HFFc6 (cell line): ENCODE results near the gene FAN1. TPM values are rescaled to one million over a fixed set of nuclear protein-coding genes. Genes with fewer than 3 reads are reported as not detected.

Experiments used
- DNase-seq: peaks from one replicate; pipeline ENCODE4 v3.0.0-alpha.2; 2018
- H3K27ac Mint-ChIP-seq: 2 replicates; pipeline ENCODE4 v1.8.0; 2020; ENCODE audit warnings: mild to moderate bottlenecking, mixed read lengths
- H3K27me3 Mint-ChIP-seq: 2 replicates; pipeline ENCODE4 v1.8.0; 2021; ENCODE audit warnings: mild to moderate bottlenecking, moderate library complexity, mixed read lengths; ENCODE audit not compliant: insufficient read depth
- H3K36me3 Mint-ChIP-seq: 2 replicates; pipeline ENCODE4 v1.8.0; 2021; ENCODE audit warnings: low read depth, mixed read lengths
- H3K4me1 Mint-ChIP-seq: 2 replicates; pipeline ENCODE4 v1.8.0; 2020; ENCODE audit warnings: low read depth, mixed read lengths
- H3K4me3 Mint-ChIP-seq: 2 replicates; pipeline ENCODE4 v1.8.0; 2020; ENCODE audit warnings: mild to moderate bottlenecking, moderate library complexity, mixed read lengths
- H3K9me3 Mint-ChIP-seq: 2 replicates; pipeline ENCODE4 v1.8.0; 2020; ENCODE audit warnings: mild to moderate bottlenecking, mixed read lengths
- long read RNA-seq: library from polyadenylated mRNA; unstranded; transcript quantifications from one replicate; pipeline ENCODE4 v2.0.0, GENCODE V29; 2019
- total RNA-seq, 6 experiments: library from RNA; stranded (reverse); fragmentation: NEBNext Ultra II Directional; extraction: Animal tissue kit (Norgen Biotek cat#: 25700); gene quantifications; 2 replicates in 1 of 6; 3 replicates in 5 of 6; pipeline ENCODE4 v1.2.3, GENCODE V29; 2021
- TF ChIP-seq, protein P1 (sequence below): fragments of 200-600 bp; sonication (generic); IDR thresholded peaks from 2 replicates; pipeline ENCODE4 v1.5.0; 2021; ENCODE audit warnings: antibody characterized with exemption, mild to moderate bottlenecking

The FAN1 gene
- 10 to 100 TPM; 13.3 to 17.2 (median 14.5) TPM for total RNA-seq
- long read RNA-seq, full-length matches to known transcripts: 8 of 17 reads
- long read RNA-seq, partial matches to known transcripts: 4 of 17 reads
- long read RNA-seq, other reads (novel, unspliced or antisense): 5 of 17 reads

DNA sequence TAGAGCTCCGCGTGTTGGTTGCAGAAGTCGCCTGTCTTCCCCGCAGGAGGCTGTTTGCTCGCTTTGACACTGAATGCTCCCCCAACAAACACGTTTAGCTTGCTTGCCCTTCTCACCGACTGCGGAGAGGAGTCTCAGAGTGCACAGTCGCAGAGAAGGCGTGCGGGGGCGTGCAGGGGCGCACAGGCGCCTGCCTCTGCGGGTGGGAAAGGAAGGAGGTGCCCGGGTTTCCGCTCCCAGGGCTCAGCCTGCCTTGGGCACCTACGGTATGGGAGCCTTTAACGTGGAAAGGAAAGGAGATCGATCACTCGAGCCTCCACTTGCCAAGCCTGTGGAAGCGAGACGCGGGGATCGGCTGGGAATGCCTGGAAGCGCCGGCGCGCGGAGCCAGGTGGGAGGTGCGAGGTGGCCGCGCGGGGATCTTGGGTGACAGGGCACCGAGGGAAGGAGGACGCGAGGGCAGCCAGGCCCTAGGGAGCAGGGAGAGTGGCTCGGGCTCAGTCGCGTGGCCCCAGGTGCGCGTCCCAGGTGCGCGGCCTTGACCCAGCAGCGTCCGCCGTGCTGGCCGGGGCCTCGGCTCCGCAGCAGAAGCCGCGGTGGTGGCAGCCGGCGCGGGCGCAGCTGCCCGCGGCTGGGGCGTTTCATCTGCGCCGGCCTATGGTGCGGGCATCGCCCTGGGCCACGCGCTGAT lies at the start of gene FAN1:
TSS of gene FAN1 (plus strand) at position 419 of the 691 bp plus-strand sequence. CDS start 749 bp downstream, outside the sequence.
- Mint-ChIP-seq H3K4me3 (peak within 1 kb of the TSS; percentile 93), H3K9me3 (no peaks in the 10 kb centered on the region)

DNA sequence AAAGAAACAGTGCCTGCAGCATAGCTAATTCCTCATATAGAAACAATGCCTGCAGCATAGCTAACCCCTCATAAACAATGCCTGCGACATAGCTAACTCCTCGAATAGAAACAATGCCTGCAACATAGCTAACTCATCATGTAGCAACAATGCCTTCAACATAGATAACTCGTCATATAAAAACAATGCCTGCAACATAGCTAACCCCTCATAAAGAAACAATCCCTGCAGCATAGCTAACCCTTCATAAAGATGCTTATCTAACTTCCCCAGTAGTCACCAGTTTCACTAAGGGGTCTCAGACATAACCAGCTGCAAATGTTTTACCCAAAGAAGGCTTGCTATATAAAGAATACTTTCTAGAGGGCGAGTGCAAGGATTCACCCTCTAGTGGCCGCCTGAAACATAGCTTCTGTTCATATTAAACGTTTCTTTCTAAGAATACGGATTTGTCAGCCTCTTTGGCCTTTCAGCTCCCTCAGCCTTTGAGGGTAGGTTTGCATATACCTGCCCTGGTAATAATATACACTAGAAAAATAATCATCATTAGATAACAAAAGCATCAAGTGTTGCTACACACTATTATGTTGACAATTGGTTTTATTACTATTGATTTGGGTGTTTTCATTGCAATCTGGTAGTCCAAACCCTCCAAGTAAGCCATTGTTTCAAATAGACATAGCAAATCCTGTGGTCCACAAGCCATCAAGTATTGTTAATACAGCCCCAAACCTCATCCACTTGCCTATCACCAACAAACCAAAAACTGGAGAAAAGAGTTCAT lies 44.4 kb upstream of the FAN1 start:
- Mint-ChIP-seq H3K9me3 (peaks cover 3% of the 10 kb centered on the region; the same call in 1 of the 2 replicates), H3K27ac (no peak overlapping the region), H3K27me3 (peaks cover 4% of the 10 kb centered on the region)

More for the DNA sequence above, at the start of gene FAN1:
- Mint-ChIP-seq H3K4me1 (peaks cover 35% of the 10 kb centered on the region), H3K36me3 (peaks cover 10% of the 10 kb centered on the region), H3K27me3 (peaks cover 3% of the 10 kb centered on the region), H3K27ac (peak within 1 kb of the TSS; percentile 79)
- TF ChIP-seq, protein P1, sequence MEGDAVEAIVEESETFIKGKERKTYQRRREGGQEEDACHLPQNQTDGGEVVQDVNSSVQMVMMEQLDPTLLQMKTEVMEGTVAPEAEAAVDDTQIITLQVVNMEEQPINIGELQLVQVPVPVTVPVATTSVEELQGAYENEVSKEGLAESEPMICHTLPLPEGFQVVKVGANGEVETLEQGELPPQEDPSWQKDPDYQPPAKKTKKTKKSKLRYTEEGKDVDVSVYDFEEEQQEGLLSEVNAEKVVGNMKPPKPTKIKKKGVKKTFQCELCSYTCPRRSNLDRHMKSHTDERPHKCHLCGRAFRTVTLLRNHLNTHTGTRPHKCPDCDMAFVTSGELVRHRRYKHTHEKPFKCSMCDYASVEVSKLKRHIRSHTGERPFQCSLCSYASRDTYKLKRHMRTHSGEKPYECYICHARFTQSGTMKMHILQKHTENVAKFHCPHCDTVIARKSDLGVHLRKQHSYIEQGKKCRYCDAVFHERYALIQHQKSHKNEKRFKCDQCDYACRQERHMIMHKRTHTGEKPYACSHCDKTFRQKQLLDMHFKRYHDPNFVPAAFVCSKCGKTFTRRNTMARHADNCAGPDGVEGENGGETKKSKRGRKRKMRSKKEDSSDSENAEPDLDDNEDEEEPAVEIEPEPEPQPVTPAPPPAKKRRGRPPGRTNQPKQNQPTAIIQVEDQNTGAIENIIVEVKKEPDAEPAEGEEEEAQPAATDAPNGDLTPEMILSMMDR: no peak
- peak; percentile 86 for DNase-seq

DNA sequence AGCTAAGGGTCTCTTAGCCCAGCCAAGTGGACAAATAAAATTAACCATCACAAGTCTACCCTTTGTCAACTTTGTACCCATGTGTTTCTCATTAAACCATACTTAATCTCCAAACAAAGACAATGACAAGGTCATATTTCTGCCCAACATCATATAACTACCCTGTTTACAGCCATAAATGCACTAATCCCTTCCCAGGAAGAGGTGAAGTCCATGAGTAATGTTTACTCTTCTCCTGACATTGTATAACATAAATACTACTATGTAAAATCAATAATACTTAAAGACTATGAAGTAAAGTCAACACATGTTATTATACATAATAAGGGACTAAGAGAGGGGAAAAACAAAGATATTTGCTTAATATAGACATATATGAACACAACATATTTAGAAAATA lies 38.5 kb upstream of the FAN1 start:
- Mint-ChIP-seq H3K27me3 (peaks cover 8% of the 10 kb centered on the region), H3K4me3 (no peak overlapping the region), H3K4me1 (peaks cover 2% of the 10 kb centered on the region; the same call in 1 of the 2 replicates), H3K27ac (no peak overlapping the region), H3K36me3 (no peaks in the 10 kb centered on the region), H3K9me3 (no peaks in the 10 kb centered on the region)
- TF ChIP-seq, protein P1: no peak
- DNase-seq: no peak

More for the DNA sequence above, 44.4 kb upstream of the FAN1 start:
- DNase-seq: peak; percentile 78
- Mint-ChIP-seq H3K4me1 (peaks cover 27% of the 10 kb centered on the region), H3K4me3 (peak overlapping the region; percentile 16; the same call in 1 of the 2 replicates), H3K36me3 (no peaks in the 10 kb centered on the region; the same call in 1 of the 2 replicates)
- TF ChIP-seq, protein P1: peak; percentile 84

DNA sequence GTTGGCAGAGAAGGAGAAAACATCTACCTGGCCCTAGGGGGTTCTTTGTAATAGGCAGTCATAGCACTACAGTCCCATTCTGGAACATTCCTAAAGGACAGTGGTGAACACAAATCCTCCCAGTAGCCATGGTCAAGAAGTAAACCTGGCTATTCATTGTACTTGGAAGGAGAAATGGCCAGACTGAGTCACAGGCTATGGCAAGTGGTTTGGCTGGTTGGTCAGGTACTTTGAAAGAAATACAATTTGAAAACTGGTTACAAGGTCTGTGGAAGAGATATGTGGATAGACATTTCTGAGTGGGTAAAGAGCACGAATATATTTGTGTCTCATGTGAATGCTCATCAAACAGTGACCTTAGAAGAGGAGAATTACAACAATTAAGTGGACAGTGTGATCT lies 33.0 kb upstream of the FAN1 start:
- Mint-ChIP-seq H3K36me3 (no peaks in the 10 kb centered on the region), H3K27me3 (peaks cover 5% of the 10 kb centered on the region; the same call in 1 of the 2 replicates), H3K27ac (no peak overlapping the region), H3K9me3 (no peaks in the 10 kb centered on the region), H3K4me1 (no peaks in the 10 kb centered on the region), H3K4me3 (no peak overlapping the region)
- TF ChIP-seq, protein P1: no peak
- no peak for DNase-seq

DNA sequence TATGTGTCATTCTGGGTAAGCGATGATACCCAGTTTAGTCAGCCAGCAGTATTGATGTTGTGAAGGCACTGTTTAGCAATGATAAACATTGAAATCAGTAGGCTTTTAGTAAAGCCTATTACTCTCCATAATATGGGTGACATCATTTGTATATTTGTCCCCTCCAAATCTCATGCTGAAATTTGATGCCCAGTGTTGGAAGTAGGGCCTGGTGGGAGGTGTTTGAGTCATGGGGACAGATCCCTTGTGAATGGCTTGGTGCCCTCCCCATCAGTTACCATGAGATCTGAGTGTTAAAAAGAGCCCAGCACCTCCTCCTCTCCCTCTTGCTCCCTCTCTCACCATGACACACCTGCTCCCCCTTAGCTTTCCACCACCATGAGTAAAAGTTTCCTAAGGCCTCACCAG lies 31.4 kb upstream of the FAN1 start:
- TF ChIP-seq, protein P1: no peak
- DNase-seq: no peak
- Mint-ChIP-seq H3K9me3 (no peaks in the 10 kb centered on the region), H3K36me3 (no peaks in the 10 kb centered on the region), H3K27ac (no peak overlapping the region), H3K4me1 (no peaks in the 10 kb centered on the region), H3K4me3 (no peak overlapping the region), H3K27me3 (peaks cover 5% of the 10 kb centered on the region; the same call in 1 of the 2 replicates)
